Chondrocyte (in vitro differentiated cells): ENCODE measurements around the gene PDGFA. TPM values are rescaled to one million over a fixed set of nuclear protein-coding genes. Genes with fewer than 3 reads are reported as not detected.

Source experiments
- DNase-seq: peaks from one replicate; pipeline ENCODE4 v3.0.0; 2021; ENCODE audit warnings: mixed read lengths, low spot score
- H3K27ac Mint-ChIP-seq: one replicate; pipeline ENCODE4 v1.8.0; 2021; ENCODE audit warnings: mild to moderate bottlenecking, moderate library complexity, mixed read lengths; ENCODE audit not compliant: unreplicated experiment
- H3K27me3 Mint-ChIP-seq: 2 replicates; pipeline ENCODE4 v1.8.0; 2021; ENCODE audit warnings: low read depth, mixed read lengths
- H3K36me3 Mint-ChIP-seq: 2 replicates; pipeline ENCODE4 v1.8.0; 2021; ENCODE audit warnings: low read depth, mixed read lengths
- H3K4me1 Mint-ChIP-seq: 2 replicates; pipeline ENCODE4 v1.8.0; 2021; ENCODE audit warnings: low read depth, mild to moderate bottlenecking, mixed read lengths
- H3K4me3 Mint-ChIP-seq: one replicate; pipeline ENCODE4 v1.8.0; 2021; ENCODE audit warnings: mild to moderate bottlenecking, moderate library complexity, mixed read lengths; ENCODE audit not compliant: unreplicated experiment
- H3K9me3 Mint-ChIP-seq: 2 replicates; pipeline ENCODE4 v1.8.0; 2021; ENCODE audit warnings: low read depth, mixed read lengths
- CTCF ChIP-seq: fragments of 200-600 bp; sonication (generic); IDR thresholded peaks from 2 replicates; pipeline ENCODE4 v1.5.0; 2021; ENCODE audit warnings: antibody characterized with exemption, mild to moderate bottlenecking, moderate library complexity
- total RNA-seq: library from RNA; stranded (reverse); gene quantifications from 3 replicates; pipeline ENCODE4 v1.2.1, GENCODE V29; 2021

Gene PDGFA
- total RNA-seq, 1 donor from 2014 or later: 70.6 TPM

- Mint-ChIP-seq H3K4me1 (peaks cover 25% of the 10 kb centered on the region), H3K9me3 (peaks cover 8% of the 10 kb centered on the region), H3K36me3 (no peaks in the 10 kb centered on the region), H3K4me3 (no peak overlapping the region), H3K27me3 (peaks cover 3% of the 10 kb centered on the region), H3K27ac (no peak overlapping the region)
- TF ChIP-seq CTCF: no peak
- peak; percentile 83 for DNase-seq
These were observed 42.8 kb downstream of the PDGFA start for GRCh38 chr7:476736-477360.

- H3K9me3 Mint-ChIP-seq: peaks cover 8% of the 10 kb centered on the region
- peaks cover 2% of the 10 kb centered on the region for H3K27me3 Mint-ChIP-seq
- peak; percentile 77 for DNase-seq
- no peak overlapping the region for H3K27ac Mint-ChIP-seq
- peaks cover 32% of the 10 kb centered on the region for H3K4me1 Mint-ChIP-seq
- TF ChIP-seq CTCF: no peak
- no peaks in the 10 kb centered on the region for H3K36me3 Mint-ChIP-seq
- no peak overlapping the region for H3K4me3 Mint-ChIP-seq
These were observed 43.6 kb downstream of the PDGFA start for GRCh38 chr7:475951-476441.

- no peak for TF ChIP-seq CTCF
- Mint-ChIP-seq H3K9me3 (peaks cover 8% of the 10 kb centered on the region), H3K27me3 (peaks cover 2% of the 10 kb centered on the region), H3K4me3 (no peak overlapping the region), H3K4me1 (peaks cover 30% of the 10 kb centered on the region), H3K27ac (no peak overlapping the region), H3K36me3 (no peaks in the 10 kb centered on the region)
- DNase-seq: peak; percentile 56
These were observed 44.3 kb downstream of the PDGFA start for GRCh38 chr7:475425-475728.

GRCh38 chr7:474605-475424 lies 44.8 kb downstream of the PDGFA start:
- Mint-ChIP-seq H3K27ac (no peak overlapping the region), H3K4me3 (no peak overlapping the region), H3K9me3 (peaks cover 8% of the 10 kb centered on the region), H3K4me1 (peaks cover 31% of the 10 kb centered on the region), H3K36me3 (no peaks in the 10 kb centered on the region), H3K27me3 (peaks cover 2% of the 10 kb centered on the region)
- no peak for TF ChIP-seq CTCF
- DNase-seq: peak; percentile 42

GRCh38 chr7:473870-474604 lies 45.6 kb downstream of the PDGFA start:
- Mint-ChIP-seq H3K36me3 (no peaks in the 10 kb centered on the region), H3K4me1 (peaks cover 35% of the 10 kb centered on the region), H3K9me3 (peaks cover 8% of the 10 kb centered on the region), H3K27ac (no peak overlapping the region), H3K4me3 (no peak overlapping the region), H3K27me3 (no peaks in the 10 kb centered on the region)
- DNase-seq: peak; percentile 40
- no peak for TF ChIP-seq CTCF
